DND-41 (cell line): ENCODE data around the gene WNK2.

ENCODE experiments used
- ATAC-seq: fragments of 200-7000 bp; cut with Tn5 transposase; 3 replicates; pipeline ENCODE4 v1.9.1; 2021; ENCODE audit warnings: low read depth; ENCODE audit not compliant: insufficient read depth
- DNase-seq: peaks from one replicate; pipeline ENCODE4 v3.0.0-alpha.2; 2020
- H2AFZ ChIP-seq: 2 replicates; pipeline ENCODE4 v1.6.0; 2012; ENCODE audit warnings: low read depth, low read length
- H3K27ac ChIP-seq: 2 replicates; pipeline ENCODE4 v1.5.1; 2012; ENCODE audit warnings: low read length, inconsistent platforms
- H3K27me3 ChIP-seq: fragments of 200-600 bp; sonication (generic); 2 replicates; pipeline ENCODE4 v1.6.0; 2012; ENCODE audit warnings: low read length, mild to moderate bottlenecking, inconsistent platforms; ENCODE audit not compliant: insufficient read depth, poor library complexity
- H3K36me3 ChIP-seq: 2 replicates; pipeline ENCODE4 v1.5.1; 2012; ENCODE audit warnings: low read length, inconsistent platforms; ENCODE audit not compliant: insufficient read depth
- H3K4me1 ChIP-seq: 2 replicates; pipeline ENCODE4 v1.5.1; 2012; ENCODE audit warnings: mild to moderate bottlenecking, low read length; ENCODE audit not compliant: insufficient read depth
- H3K4me2 ChIP-seq: 2 replicates; pipeline ENCODE4 v1.6.0; 2012; ENCODE audit warnings: mild to moderate bottlenecking, moderate library complexity, low read length, inconsistent platforms; ENCODE audit not compliant: insufficient read depth
- H3K4me3 ChIP-seq, 2 experiments: fragments of 200-600 bp in 1 of 2; shearing (Covaris generic) in 1 of 2; 2 replicates each; pipeline ENCODE4 v1.5.1; 2012 to 2016; ENCODE audit warnings: inconsistent platforms in 2 of 2, low read length in 2 of 2, mild to moderate bottlenecking in 2 of 2, low read depth in 1 of 2, moderate library complexity in 1 of 2
- H3K79me2 ChIP-seq: 2 replicates; pipeline ENCODE4 v1.6.0; 2012; ENCODE audit warnings: low read length, inconsistent platforms; ENCODE audit not compliant: insufficient read depth
- H3K9ac ChIP-seq: 2 replicates; pipeline ENCODE4 v1.6.0; 2012; ENCODE audit warnings: low read depth, mild to moderate bottlenecking, inconsistent platforms, low read length, moderate library complexity
- H3K9me3 ChIP-seq: 2 replicates; pipeline ENCODE4 v1.5.1; 2012; ENCODE audit warnings: low read length, moderate library complexity, mild to moderate bottlenecking, inconsistent platforms; ENCODE audit not compliant: insufficient read depth, severe bottlenecking
- H4K20me1 ChIP-seq: 2 replicates; pipeline ENCODE4 v1.6.0; 2012; ENCODE audit warnings: low read length; ENCODE audit not compliant: insufficient read depth
- EZH2 ChIP-seq: IDR thresholded peaks from 3 replicates; pipeline ENCODE4 v1.6.1; 2012; ENCODE audit warnings: borderline replicate concordance, low read depth, mild to moderate bottlenecking, moderate library complexity, low read length, inconsistent platforms; ENCODE audit not compliant: severe bottlenecking
- TF ChIP-seq, protein P1 (sequence below): IDR thresholded peaks from 2 replicates; pipeline ENCODE4 v1.5.1; 2012; ENCODE audit warnings: borderline replicate concordance, low read length, moderate library complexity, mild to moderate bottlenecking; ENCODE audit not compliant: poor library complexity, severe bottlenecking; ENCODE audit errors: extremely low read depth

WNK2 gene

DNA sequence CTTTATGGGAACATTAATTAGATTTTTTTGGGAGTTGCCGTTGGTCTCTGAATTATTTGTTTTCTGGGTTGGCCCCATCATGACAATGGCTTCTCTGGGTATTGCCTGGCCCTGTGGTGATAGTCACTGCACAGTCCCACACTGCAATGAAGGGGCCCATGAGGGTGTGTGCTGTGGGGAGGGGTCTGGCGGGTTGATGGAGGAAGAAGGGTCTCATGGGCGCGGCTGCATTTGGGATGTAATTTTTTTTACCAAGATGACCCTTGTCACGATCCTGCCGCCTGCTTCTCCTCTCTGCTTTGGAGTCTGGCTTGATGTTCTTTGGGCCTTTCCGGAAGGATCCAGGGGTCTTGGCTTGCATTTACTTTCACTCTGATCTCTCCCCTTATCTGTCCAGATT lies 44.1 kb downstream of the WNK2 start:
- no peak for ATAC-seq
- Histone ChIP-seq H3K27ac (no peak overlapping the region), H3K36me3 (no peaks in the 10 kb centered on the region), H2AFZ (no peak overlapping the region), H3K4me2 (no peak overlapping the region), H3K9me3 (no peaks in the 10 kb centered on the region), H3K4me1 (no peaks in the 10 kb centered on the region), H3K9ac (no peak overlapping the region), H3K79me2 (no peaks in the 10 kb centered on the region), H3K27me3 (no peaks in the 10 kb centered on the region), H4K20me1 (no peaks in the 10 kb centered on the region; the same call in 1 of the 2 replicates), H3K4me3 (no peak overlapping the region)
- TF ChIP-seq, protein P1, sequence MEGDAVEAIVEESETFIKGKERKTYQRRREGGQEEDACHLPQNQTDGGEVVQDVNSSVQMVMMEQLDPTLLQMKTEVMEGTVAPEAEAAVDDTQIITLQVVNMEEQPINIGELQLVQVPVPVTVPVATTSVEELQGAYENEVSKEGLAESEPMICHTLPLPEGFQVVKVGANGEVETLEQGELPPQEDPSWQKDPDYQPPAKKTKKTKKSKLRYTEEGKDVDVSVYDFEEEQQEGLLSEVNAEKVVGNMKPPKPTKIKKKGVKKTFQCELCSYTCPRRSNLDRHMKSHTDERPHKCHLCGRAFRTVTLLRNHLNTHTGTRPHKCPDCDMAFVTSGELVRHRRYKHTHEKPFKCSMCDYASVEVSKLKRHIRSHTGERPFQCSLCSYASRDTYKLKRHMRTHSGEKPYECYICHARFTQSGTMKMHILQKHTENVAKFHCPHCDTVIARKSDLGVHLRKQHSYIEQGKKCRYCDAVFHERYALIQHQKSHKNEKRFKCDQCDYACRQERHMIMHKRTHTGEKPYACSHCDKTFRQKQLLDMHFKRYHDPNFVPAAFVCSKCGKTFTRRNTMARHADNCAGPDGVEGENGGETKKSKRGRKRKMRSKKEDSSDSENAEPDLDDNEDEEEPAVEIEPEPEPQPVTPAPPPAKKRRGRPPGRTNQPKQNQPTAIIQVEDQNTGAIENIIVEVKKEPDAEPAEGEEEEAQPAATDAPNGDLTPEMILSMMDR = no peak
- TF ChIP-seq EZH2 = no peak
- DNase-seq = no peak

DNA sequence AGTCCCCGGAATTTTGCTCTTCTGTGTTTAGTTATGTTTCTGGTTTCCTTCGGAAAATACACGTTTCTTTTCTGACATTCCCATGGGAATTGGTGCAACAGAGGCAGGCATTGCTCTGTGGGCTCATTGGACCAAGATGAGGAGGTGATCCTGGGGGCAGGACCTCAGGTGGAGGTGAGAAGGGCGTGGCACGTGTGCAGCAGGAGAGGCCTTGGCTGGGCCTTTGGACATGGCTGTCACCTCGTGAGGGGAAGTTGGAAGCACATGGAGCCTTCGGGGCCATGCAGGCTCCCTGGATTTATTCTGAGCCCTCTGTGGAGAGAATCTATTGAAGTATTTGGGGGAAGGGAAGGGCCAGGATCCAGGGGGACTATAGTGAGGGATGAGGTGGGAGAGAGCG lies 44.5 kb downstream of the WNK2 start:
- TF ChIP-seq, protein P1 = no peak
- TF ChIP-seq EZH2 = no peak
- H3K27me3 ChIP-seq = no peaks in the 10 kb centered on the region
- H2AFZ ChIP-seq = no peak overlapping the region
- H3K4me2 ChIP-seq = no peak overlapping the region
- no peak overlapping the region for H3K27ac ChIP-seq
- DNase-seq = no peak
- H3K4me1 ChIP-seq = no peaks in the 10 kb centered on the region
- no peaks in the 10 kb centered on the region for H3K36me3 ChIP-seq
- no peak overlapping the region for H3K9ac ChIP-seq
- no peaks in the 10 kb centered on the region; the same call in 1 of the 2 replicates for H4K20me1 ChIP-seq
- H3K4me3 ChIP-seq = no peak overlapping the region
- no peaks in the 10 kb centered on the region for H3K79me2 ChIP-seq
- ATAC-seq = no peak
- no peaks in the 10 kb centered on the region for H3K9me3 ChIP-seq

DNA sequence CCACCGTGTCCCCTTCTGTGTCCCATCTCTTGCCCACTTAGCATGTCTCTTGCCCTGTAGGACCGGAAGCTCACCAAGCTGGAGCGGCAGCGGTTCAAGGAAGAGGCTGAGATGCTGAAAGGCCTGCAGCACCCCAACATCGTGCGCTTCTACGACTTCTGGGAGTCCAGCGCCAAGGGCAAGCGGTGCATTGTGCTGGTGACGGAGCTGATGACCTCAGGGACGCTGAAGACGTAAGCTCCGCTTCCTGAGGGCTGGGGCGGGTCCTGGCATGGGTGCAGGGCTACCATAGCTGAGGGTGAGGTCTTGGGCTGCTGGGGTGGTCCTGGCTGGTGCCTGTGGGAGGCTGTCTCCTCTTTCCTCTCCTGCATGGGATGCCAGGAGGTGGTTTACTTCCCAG lies 45.7 kb downstream of the WNK2 start:
- Histone ChIP-seq H3K4me1 (no peaks in the 10 kb centered on the region), H3K4me3 (no peak overlapping the region), H3K4me2 (no peak overlapping the region), H4K20me1 (no peaks in the 10 kb centered on the region; the same call in 1 of the 2 replicates), H2AFZ (no peak overlapping the region), H3K9ac (no peak overlapping the region), H3K9me3 (no peaks in the 10 kb centered on the region), H3K79me2 (no peaks in the 10 kb centered on the region), H3K27me3 (no peaks in the 10 kb centered on the region), H3K27ac (no peak overlapping the region), H3K36me3 (no peaks in the 10 kb centered on the region)
- ATAC-seq = no peak
- no peak for DNase-seq
- no peak for TF ChIP-seq EZH2
- TF ChIP-seq, protein P1 = no peak

DNA sequence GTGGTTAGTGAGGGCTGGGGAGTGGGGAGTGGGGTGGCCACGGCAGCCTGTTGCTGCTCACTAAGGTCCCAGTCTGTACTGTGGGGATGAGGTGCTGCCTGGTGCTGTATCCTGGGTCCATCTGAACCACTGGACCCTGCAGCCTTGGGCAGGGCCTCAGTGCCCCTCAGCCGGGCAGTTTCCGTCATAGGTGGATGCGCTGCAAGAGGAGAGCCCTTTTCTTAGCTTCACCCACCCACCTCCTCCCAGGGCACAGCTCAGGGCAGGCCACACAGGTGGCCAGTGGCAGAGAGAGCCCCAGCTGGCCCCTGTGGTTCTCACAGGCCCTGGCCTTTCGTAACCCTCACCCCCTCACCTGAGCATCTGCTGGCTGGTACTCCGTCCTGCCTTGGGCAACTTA lies 46.2 kb downstream of the WNK2 start:
- Histone ChIP-seq H3K27me3 (no peaks in the 10 kb centered on the region), H3K9me3 (no peaks in the 10 kb centered on the region), H3K9ac (no peak overlapping the region), H3K4me3 (no peak overlapping the region), H3K4me1 (no peaks in the 10 kb centered on the region), H3K36me3 (no peaks in the 10 kb centered on the region), H3K4me2 (no peak overlapping the region), H3K79me2 (no peaks in the 10 kb centered on the region), H4K20me1 (no peaks in the 10 kb centered on the region; the same call in 1 of the 2 replicates), H3K27ac (no peak overlapping the region), H2AFZ (no peak overlapping the region)
- ATAC-seq (no peak), DNase-seq (no peak)
- TF ChIP-seq EZH2 = no peak
- TF ChIP-seq, protein P1 = no peak
